HG03064 (cell line): ENCODE results near the gene LHFPL3.

ENCODE experiments used
- ATAC-seq: cut with Tn5 transposase; IDR thresholded peaks from one replicate; pipeline ENCODE4 v1.9.1; 2021; ENCODE audit warnings: low read depth; ENCODE audit not compliant: unreplicated experiment

Gene LHFPL3

GRCh38 chr7:104825099-104825498 is 496.7 kb downstream of the LHFPL3 start:
- no peak for ATAC-seq

- no peak for ATAC-seq
Measured at GRCh38 chr7:104826135-104826534, 497.7 kb downstream of the LHFPL3 start.

GRCh38 chr7:104836976-104837375 is 508.6 kb downstream of the LHFPL3 start:
- ATAC-seq: no peak

- no peak for ATAC-seq
Measured at GRCh38 chr7:104838537-104839299, 510.3 kb downstream of the LHFPL3 start.

GRCh38 chr7:104839842-104840241 is 511.4 kb downstream of the LHFPL3 start:
- no peak for ATAC-seq

- ATAC-seq: no peak
Measured at GRCh38 chr7:104841798-104842197, 513.4 kb downstream of the LHFPL3 start.

GRCh38 chr7:104843198-104843597 is 514.8 kb downstream of the LHFPL3 start:
- no peak for ATAC-seq

- ATAC-seq: no peak
Measured at GRCh38 chr7:104845557-104845956, 517.2 kb downstream of the LHFPL3 start.

GRCh38 chr7:104846731-104847130 is 518.3 kb downstream of the LHFPL3 start:
- no peak for ATAC-seq

- no peak for ATAC-seq
Measured at GRCh38 chr7:104848138-104848990, 520.0 kb downstream of the LHFPL3 start.

- no peak for ATAC-seq
Measured at GRCh38 chr7:104850374-104850773, 522.0 kb downstream of the LHFPL3 start.

- no peak for ATAC-seq
Measured at GRCh38 chr7:104851268-104851667, 522.9 kb downstream of the LHFPL3 start.

GRCh38 chr7:104852386-104852785 is 524.0 kb downstream of the LHFPL3 start:
- no peak for ATAC-seq

- ATAC-seq: no peak
Measured at GRCh38 chr7:104855861-104856260, 527.5 kb downstream of the LHFPL3 start.

- no peak for ATAC-seq
Measured at GRCh38 chr7:104857458-104858425, 529.3 kb downstream of the LHFPL3 start.

- ATAC-seq: no peak
Measured at GRCh38 chr7:104859754-104860426, 531.5 kb downstream of the LHFPL3 start.

GRCh38 chr7:104861729-104862390 is 533.5 kb downstream of the LHFPL3 start:
- ATAC-seq: no peak

GRCh38 chr7:104862719-104863118 is 534.3 kb downstream of the LHFPL3 start:
- no peak for ATAC-seq

GRCh38 chr7:104873401-104873800 is 545.0 kb downstream of the LHFPL3 start:
- ATAC-seq: no peak

- ATAC-seq: peak; percentile 87
Measured at GRCh38 chr7:104878577-104878976, 550.2 kb downstream of the LHFPL3 start.
